ENCODE data around the gene ALDH1A2.

ALDH1A2 gene

DNA sequence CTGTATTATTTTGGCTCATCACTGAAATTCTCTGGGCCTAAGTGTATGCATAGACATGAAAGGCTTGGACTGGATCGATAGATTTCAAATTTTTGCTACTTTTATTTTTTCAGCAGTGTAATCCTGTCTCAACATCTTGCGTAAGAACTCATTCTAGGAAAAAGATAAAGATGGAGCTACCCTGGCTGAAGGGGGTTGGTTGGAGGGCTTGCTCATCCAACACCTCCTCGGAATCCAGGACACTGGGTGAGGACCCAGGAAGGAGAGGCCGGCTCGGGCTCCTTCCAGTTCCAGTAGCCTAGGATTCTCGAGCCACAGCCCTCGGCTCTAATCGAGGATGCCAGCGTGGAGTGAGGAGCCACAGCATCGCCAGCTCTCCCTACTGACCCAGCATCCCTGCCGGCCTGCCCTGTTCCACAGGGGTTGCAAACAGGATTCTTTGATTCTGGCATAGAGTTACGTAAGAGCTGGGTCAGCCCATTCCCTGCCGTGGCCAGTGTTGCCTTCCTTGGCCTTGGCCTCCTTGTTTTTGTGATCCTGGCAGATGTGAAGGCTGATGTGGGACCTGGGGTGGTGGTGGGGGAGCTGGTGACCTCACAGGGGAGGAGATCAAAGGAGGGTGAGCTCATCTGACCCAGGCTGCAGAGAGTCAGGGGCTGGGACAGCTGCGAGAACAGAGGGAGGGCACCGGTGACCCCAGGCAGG, 149.5 kb downstream of the ALDH1A2 start:
- H3K4me3 ChIP-seq (ENCODE audit: low read depth in 1 of 2, low read length in 1 of 2), result no peak overlapping the region
- no peaks in the 10 kb centered on the region for H3K36me3 ChIP-seq
- peaks cover 29% of the 10 kb centered on the region for H3K27me3 ChIP-seq
- H3K27ac ChIP-seq, result no peak overlapping the region
- no peaks in the 10 kb centered on the region for H3K4me1 ChIP-seq (ENCODE audit: control insufficient read depth in 1 of 2, insufficient read depth in 1 of 2, low read depth in 1 of 2, low read length in 1 of 2)
- no peaks in the 10 kb centered on the region for H3K9me3 ChIP-seq
- TF ChIP-seq CTCF (IDR thresholded peaks at IDR 0.05), result no peak

GRCh38 chr15:57914350-57915055, 151.0 kb downstream of the ALDH1A2 start:
- no peaks in the 10 kb centered on the region for H3K9me3 ChIP-seq
- H3K36me3 ChIP-seq, result no peaks in the 10 kb centered on the region
- H3K4me3 ChIP-seq (ENCODE audit: low read depth in 1 of 2, low read length in 1 of 2), result no peak overlapping the region
- TF ChIP-seq CTCF (IDR thresholded peaks at IDR 0.05), result no peak
- peaks cover 32% of the 10 kb centered on the region for H3K27me3 ChIP-seq
- H3K4me1 ChIP-seq (ENCODE audit: control insufficient read depth in 1 of 2, insufficient read depth in 1 of 2, low read depth in 1 of 2, low read length in 1 of 2), result no peaks in the 10 kb centered on the region
- no peak overlapping the region for H3K27ac ChIP-seq

GRCh38 chr15:57911247-57911646, 154.3 kb downstream of the ALDH1A2 start:
- H3K36me3 ChIP-seq, result no peaks in the 10 kb centered on the region
- H3K27ac ChIP-seq, result no peak overlapping the region
- no peaks in the 10 kb centered on the region for H3K4me1 ChIP-seq (ENCODE audit: control insufficient read depth in 1 of 2, insufficient read depth in 1 of 2, low read depth in 1 of 2, low read length in 1 of 2)
- no peak for TF ChIP-seq CTCF (IDR thresholded peaks at IDR 0.05)
- H3K4me3 ChIP-seq (ENCODE audit: low read depth in 1 of 2, low read length in 1 of 2), result no peak overlapping the region
- H3K27me3 ChIP-seq, result peaks cover 41% of the 10 kb centered on the region
- no peaks in the 10 kb centered on the region for H3K9me3 ChIP-seq

DNA sequence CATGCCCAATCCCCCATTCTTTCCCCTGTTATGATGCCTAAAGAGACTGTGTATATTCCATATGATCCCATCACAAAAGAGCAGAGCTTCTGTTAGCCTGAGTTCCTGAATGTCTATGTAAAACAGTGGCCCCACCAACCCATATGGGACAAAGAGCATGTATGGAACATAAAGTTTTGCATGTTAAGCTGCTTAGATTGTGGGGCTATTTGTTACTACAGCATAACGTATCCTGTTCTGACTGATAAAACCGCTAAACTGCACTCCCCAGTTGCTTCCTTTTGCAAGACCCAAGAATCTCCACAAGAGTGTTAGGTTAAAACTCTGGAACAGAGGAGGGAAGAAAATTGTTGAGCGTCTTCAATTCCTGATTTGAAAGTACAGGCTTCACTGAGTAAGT, 154.8 kb downstream of the ALDH1A2 start:
- no peak for TF ChIP-seq CTCF (IDR thresholded peaks at IDR 0.05)
- Histone ChIP-seq H3K4me3 (ENCODE audit: low read depth in 1 of 2, low read length in 1 of 2) (no peak overlapping the region), H3K36me3 (no peaks in the 10 kb centered on the region), H3K4me1 (ENCODE audit: control insufficient read depth in 1 of 2, insufficient read depth in 1 of 2, low read depth in 1 of 2, low read length in 1 of 2) (no peaks in the 10 kb centered on the region), H3K9me3 (no peaks in the 10 kb centered on the region), H3K27me3 (peaks cover 43% of the 10 kb centered on the region), H3K27ac (no peak overlapping the region)

DNA sequence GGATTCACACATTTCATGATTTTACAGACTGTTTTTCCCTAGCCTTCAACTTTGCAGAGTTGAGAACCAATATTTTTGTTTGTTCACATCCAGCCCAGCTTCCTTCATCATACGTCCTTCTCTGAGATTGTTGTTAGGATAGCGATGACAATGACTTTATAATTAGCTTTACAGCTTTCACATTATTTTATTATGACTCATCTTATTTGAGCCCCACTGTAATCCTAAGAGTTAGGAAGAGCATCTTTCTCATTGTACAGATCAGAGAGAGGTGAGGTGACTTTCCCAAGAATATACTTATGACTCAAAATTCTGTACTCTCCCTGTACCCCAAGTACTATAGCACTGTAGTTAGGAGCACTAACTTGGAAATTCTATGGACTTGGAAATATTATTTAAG, 156.1 kb downstream of the ALDH1A2 start:
- no peak for TF ChIP-seq CTCF (IDR thresholded peaks at IDR 0.05)
- no peak overlapping the region for H3K27ac ChIP-seq
- peaks cover 43% of the 10 kb centered on the region for H3K27me3 ChIP-seq
- no peaks in the 10 kb centered on the region for H3K36me3 ChIP-seq
- no peak overlapping the region for H3K4me3 ChIP-seq (ENCODE audit: low read depth in 1 of 2, low read length in 1 of 2)
- H3K9me3 ChIP-seq, result no peaks in the 10 kb centered on the region
- H3K4me1 ChIP-seq (ENCODE audit: control insufficient read depth in 1 of 2, insufficient read depth in 1 of 2, low read depth in 1 of 2, low read length in 1 of 2), result no peaks in the 10 kb centered on the region

Measured in neutrophil (primary cell).